GM19397 (cell line): ENCODE data around the gene ETHE1.
A peak's percentile ranks its signal among the peaks of the same experiment; 100 is the strongest.

Experiments
- ATAC-seq: cut with Tn5 transposase; IDR thresholded peaks from one replicate; pipeline ENCODE4 v1.9.1; 2021; ENCODE audit warnings: mild to moderate bottlenecking, moderate library complexity; ENCODE audit not compliant: unreplicated experiment

The ETHE1 gene, protein sequence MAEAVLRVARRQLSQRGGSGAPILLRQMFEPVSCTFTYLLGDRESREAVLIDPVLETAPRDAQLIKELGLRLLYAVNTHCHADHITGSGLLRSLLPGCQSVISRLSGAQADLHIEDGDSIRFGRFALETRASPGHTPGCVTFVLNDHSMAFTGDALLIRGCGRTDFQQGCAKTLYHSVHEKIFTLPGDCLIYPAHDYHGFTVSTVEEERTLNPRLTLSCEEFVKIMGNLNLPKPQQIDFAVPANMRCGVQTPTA

DNA sequence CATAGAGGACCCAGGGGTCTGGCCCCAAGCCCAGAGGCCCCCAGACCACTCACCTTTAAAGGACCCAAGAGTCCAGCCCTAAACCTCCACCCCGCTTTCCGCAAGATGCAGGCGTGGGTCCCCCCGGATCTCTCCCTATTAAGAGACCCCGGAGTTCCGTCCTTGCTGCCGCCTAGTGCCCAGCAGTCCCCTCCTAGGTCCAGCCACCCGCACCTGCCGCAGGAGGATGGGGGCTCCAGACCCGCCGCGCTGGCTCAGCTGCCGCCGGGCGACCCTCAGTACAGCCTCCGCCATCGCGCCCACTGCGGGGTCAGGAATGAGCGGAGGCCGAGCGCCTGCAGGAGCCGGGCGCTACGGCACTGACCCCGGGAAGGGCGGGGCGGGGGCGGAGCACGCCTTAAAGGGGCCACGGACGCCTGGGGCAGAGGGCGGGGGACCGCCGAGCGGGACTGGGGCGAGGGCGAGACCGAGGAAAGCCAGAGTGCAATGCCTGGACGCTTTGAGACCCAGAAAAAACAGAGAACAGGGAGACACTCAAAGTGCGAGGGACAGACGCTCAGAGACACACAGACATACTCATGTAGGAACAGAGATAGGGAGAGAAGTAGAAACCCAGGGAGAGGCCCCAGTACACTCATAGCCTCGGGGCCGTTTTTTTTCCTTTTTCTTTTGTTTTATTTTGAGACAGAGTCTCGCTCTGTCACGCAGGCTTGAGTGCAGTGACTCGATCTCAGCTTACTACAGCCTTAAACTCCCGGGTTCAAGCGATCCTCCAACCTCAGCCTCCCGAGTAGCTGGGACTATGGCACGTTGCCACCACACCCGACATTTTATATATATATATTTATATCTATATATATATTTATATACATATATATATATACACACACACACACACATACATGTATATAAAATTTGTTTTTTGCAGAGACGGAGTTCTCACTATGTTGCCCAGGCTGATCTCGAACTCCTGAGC, at the start of gene ETHE1:
TSS of gene ETHE1 (minus strand) at position 318 of the 976 bp plus-strand sequence. CDS start at position 294, 24 bp downstream.
- peak; percentile 78 for ATAC-seq

DNA sequence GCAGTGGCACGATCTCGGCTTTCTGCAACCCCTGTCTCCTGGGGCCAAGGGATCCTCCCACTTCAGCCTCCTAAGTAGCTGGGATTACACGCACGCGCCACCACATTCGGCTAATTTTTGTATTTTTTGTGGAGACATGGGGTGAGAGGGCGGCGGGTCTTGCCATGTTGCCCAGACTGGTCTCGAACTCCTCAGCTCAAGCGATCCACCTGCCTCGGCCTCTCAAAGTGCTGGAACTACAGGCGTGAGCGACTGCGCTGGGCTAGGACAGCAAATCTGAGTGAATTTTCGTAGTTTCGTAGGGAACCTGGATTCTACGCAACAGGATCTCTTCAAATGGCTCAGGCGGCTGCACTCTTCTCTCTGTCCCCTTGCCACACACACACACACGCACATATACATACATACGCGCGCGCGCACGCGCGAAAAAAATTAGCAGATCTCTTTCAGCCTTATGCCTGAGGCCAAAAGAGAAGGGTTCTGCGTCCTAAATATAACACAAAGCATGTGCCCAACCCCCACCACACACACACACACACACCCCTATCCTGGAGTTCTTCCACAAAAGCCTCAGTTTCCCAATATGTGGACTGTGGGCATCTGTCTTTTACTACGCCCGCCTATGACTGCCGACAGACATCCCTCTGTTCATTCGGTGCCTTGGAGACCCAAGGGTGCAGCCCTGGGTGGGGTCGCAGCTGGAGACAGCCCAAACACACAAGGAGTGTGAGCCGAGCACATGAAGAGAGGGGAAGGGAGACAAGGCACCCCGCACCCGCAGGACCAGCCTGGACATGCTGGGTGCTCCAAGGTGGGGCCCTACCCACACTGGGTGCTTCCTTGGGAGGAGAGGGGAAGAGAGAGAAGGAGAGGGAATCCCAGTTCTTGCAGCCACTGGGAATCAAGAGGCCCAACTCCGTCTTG, 49.2 kb upstream of the ETHE1 start:
- ATAC-seq: no peak

DNA sequence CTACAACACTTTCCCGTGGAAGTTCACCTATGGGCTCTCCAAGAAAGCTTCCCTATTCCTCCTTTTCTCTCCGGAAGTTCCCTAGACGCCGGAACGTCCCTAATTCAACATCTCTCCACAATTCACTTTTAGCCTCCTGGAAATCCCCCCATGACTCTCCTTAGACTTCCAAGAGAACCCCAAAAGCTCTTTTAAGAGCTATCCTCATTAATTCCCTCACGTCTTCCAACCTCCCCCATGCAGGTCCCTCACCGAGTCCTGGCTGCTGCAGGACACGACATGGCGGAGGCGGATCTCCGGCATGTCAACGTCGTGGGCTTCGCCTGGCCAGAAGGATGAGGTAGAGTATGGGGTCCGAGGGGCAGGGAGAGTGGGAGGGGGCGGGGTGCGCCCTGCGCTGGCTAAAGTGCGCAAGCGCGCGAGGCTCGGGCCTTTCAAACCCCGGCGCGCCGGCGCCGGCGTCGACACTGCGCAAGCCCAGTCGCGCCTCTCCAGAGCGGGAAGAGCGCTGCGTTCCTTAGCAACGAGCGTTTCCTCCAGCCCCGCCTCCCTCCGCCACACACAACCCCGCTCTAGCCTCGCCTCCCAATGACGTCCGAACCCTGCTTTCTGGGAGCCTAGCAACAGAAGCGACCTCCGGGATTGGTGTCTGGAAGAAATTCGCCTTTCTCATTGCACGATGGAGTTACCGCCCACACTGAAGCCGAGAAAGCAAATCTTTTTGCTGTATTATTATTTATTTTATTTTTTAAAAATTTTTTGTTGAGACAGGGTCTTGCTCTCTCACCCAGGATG, 48.4 kb upstream of the ETHE1 start, which contains the start of the genes PINLYP and XRCC1:
TSS of gene PINLYP (plus strand) at position 646 of the 795 bp plus-strand sequence. CDS start 1,391 bp downstream, outside the sequence.
TSS of gene XRCC1 (minus strand) at position 372 of the 795 bp plus-strand sequence. CDS start at position 303, 69 bp downstream.
- peak; percentile 96 for ATAC-seq

DNA sequence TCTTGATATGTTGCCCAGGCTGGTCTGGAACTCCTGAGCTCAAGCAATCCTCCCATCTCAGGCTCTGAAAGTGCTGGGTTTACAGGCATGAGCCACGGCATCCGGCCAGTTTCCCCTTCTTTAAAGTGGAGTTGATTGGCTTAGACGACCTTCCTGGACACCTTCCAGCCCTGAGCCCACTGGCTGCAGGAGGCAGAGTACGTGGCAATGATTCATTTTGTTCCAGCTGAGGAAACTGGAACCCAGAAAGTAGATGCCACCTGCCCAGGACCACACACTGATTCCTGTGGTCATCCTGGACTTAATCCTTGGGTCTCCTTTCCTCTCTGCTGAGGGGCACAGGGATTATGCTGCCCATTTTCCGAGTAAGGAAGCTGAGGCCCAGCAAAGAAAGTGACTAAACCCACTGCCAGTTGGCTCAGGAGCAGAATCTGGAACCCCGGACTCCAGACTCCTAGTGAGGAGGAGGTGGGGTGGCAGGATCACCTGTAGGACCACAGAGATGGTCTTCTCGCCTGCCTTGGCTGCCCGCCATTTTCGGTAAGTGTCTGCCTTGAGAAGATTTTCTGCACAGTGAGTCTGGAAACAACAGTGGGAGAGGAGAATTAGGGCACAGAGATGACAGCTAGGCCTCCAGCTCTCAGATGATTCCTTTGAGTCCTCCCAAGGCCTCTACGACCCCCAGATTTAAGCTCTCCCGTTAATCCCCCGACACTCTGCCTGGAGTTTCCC, 47.6 kb upstream of the ETHE1 start:
- ATAC-seq: no peak

DNA sequence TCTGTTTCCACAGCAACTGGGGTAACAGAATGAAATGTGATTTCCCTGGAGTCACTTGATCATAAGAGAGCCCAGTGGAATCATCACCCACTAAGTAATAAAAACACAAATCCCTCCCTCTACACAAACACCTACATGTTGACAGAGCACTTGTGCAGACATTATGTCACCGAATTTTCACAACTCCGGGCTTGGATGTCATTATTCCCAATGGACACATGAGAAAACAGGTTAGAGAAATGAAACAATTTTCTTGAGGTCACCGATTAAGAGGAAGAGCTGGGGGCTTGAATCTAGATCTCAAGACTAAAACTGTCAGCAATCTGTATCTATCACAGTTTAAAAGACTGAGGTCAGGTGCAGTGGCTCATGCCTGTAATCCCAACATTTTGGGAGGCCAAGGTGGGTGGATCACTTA, 45.2 kb upstream of the ETHE1 start:
- ATAC-seq: no peak

DNA sequence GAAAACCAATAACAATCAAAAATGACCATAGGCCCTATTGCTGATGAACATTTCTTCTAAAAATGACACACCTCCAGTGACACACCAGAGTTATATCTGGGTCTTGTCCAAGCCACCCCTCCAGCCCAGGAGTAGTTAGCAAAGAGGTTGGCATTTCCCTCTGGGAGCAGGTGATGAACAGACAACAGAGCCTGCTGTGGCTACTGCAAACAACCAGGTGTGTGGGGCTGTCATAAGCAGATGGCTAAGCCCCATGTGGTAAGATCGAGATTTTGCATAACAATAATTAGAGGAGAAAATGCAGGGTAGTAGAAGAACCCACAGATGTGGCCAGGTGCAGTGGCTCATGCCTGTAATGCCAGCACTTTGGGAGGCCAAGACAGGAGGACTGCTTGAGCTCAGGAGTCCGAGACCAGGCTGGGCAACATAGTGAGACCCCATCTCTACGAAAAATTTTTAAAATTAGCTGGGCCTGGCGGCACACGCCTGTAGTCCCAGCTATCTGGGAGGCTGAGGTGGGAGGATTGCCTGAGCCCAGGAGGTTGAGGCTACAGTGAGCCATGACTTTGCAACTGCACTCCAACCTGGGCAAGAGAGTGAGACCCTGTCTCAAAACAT, 43.3 kb upstream of the ETHE1 start:
- no peak for ATAC-seq

DNA sequence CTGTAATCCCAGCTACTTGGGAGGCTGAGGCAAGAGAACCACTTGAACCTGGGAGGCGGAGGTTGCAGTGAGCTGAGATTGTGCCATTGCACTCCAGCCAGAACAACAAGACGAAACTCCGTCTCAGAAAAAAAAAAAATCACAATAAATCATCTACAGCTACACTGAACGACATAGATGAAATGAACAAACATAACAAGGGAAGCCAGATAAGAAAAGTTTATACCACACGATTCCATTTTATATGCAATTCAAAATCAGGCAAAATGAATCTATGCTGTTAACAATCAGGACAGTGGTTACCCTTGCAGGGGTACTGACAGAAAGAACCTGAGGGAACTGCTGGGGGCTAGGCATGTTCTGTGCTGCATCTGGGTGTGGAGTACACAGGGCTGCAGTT, 42.7 kb upstream of the ETHE1 start:
- ATAC-seq: no peak

DNA sequence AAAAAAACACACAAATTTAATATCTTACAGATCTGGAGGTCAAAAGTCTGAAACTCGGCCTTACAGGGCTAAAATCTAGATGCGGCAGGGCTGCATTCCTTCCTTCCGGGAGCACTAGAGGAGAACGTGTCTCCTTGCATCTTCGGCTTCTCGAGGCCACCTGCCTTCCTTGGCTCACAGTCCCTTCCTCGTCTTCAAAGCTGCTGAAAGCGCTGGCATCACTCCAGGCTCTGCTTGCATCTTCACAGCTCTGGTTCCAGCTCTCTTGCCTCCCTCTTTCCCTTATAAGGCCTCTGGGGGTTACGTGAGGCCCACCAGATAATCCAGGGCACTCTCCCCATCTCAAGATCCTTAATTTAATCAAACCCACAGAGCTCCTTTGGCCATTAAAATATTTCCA, 37.8 kb upstream of the ETHE1 start:
- no peak for ATAC-seq

DNA sequence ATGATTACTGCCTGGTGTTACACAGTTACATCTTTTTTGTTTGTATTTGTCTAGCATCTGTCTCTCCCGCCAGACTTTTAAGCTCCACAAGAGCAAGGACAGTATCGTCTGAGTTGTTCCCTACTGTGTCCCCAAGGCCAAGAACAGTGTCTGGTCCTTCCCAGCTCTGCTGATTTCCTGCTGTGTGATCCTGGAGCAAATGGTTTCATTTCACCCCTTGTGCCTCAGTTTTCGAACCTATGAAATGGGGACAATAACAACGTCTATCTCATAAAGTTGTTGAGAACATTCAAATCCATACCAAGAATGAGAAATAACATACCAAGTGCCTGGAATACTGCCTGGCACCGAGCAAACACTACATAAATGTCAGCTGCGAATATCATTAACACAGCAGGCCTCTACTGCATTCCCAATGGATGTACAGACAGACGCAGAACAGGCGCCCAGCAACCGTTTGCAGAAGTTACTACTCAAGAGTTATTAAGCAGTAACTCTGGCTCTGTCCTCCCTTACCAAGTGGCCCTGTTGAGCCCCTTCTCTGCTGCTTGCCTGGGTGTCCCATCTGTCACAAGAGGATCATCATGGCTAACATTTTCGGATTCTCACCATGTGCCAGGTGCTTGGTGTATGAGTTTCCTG, 36.9 kb upstream of the ETHE1 start:
- no peak for ATAC-seq

DNA sequence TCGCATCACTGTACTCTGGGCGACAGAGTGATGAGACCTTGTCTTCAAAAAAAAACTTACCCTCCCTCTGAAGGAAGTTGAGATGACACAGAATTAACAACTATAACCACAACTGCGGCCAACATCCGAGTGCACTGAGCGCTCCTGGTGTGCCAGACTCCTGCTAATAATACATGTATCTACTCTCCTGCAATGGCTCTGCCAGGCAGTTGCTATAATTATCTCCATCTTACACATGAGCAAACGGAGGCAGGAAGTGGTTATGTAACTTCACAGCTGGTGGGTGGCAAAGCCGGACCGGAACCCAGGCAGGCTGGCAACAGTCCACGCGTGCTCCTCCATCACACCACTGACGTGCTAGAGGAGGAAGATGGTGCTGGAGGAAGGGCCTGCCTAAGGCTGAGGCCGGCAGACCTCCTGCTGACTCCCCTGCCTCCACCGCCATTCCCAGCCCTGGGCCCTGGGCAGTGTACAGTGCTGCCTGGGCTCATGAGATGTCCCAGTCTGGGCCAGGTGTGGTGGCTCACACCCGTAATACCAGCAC, 35.8 kb upstream of the ETHE1 start:
- ATAC-seq: peak; percentile 80

DNA sequence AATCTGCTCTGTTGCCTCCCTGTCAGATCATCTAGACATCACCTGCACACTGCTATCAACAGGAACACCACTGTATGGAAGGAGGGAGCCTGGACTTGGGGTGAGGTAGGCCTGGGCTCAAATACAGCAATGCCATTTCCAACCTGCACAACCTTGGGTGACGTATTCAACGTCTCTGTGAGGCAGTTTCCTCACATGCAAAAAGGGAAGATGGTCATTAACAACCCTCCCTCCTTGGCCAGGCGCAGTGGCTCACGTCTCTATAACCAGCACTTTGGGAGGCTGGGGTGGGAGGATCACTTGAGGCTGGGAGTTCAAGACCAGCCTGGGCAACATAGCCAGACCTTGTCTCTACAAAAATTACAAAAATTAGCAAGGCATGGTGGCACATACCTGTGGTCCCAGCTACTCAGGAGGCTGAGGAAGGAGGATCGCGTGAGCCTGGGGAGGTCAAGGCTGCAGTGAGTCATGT, 35.3 kb upstream of the ETHE1 start:
- no peak for ATAC-seq

DNA sequence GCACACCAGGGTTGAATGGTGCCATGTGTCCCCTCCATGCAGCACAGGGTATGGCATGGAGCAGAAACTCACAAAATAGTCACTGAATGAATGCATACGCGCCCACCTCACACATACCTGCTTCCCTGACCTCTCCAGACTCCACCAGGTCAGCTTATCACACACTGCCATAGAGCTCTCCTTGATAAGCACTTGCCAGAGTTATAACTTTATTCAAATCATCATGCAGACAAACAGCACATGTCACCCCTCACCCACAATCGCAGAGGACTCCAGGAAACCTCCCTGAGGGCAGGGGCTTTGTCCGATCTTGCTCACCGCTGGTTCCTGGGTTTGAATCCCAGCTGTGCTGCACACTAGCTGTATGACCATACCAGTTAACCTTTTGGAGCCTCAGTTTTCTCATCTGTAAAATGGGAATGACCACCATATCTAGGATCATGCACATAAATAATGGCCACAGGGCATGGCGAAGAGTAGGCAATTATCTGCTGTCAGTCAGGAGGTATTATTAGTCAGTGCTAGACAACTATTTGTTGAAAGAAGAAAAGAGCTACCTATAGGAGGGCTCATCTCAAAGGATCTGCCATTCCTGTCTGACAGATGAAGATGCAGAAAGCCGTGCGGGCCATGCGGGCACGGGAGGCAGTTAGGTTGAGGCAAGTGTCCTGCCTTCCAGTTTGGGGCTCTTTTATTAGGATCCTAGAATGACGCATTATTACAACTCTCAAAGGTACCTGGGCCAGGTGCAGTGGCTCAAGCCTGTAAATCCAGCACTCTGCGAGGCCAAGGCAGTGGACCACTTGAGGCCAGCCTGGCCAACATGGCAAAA, 34.4 kb upstream of the ETHE1 start:
- no peak for ATAC-seq

DNA sequence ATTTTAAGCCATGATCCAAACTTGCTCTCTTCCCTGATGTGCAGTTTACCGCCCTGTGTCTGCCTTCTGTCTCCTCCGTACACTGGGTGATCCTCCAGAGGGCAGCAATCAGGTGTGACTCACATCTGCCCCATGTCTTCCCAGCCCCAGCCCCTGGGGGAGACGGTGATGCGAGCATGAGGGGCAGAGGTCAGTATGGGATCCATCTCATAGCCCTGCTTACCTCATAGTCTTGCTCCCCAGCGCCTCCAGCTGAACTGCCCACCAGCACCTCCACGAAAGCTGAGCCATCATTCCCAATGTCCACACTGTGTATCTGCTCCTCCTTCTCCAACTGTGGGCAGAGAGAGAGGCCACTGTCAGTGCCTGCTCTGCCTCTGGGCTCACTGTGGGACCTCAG, 33.7 kb upstream of the ETHE1 start:
- ATAC-seq: no peak

DNA sequence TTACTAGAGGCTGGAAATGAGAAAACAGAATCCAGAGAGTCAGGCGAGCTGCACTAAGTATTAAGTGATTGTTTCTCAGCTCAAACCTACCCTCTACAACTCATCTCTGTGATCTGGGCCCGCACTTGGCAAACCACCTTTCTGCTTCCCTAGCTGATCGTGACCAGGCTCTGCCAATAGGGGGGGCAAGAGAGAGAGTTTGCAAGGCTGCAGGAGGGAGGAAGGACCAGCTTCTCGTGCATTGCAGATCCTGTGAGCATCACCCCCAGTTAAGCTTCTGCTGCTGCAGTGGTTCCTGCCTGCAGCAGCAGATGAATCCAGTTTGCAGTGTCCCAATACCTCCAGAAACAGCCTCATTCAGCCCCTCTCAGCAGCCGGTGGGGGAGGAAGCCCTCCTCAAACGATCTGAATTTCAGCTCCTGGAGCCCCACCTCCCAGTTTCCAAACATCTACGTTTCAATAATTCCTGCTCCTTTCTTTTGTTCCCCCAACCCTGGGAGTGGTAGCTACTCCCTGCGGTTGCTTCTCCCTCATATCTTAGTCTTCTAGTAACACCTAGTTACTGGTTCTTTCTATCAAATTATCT, 28.3 kb upstream of the ETHE1 start:
- ATAC-seq: no peak

DNA sequence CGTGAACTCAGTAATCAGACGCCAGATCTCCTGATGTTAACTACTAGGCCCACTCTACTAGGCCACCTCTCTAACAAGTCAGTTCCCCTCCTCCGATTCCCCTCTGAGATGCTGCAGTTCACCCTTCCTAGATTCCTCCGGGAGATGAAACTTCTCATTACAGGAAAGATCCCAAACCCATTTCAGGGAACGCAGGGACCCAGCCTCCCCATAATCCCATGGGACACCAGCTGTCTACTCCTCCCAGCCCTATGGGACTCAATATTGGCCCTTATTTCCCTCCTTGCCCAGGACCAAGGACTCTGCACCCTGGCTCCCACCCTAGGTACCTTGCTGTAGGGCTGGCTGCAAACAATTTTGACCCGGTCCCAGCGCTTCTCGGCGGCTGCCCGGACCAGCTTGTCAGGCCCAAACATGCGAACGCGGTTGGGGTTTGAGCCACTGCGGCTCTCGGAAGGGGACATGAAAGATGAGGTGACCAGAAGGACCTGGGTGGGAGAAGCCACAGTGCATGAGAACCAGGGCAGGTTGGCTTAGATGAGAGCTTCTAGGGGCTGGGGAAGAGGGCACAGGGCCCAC, 27.4 kb upstream of the ETHE1 start:
- ATAC-seq: no peak

DNA sequence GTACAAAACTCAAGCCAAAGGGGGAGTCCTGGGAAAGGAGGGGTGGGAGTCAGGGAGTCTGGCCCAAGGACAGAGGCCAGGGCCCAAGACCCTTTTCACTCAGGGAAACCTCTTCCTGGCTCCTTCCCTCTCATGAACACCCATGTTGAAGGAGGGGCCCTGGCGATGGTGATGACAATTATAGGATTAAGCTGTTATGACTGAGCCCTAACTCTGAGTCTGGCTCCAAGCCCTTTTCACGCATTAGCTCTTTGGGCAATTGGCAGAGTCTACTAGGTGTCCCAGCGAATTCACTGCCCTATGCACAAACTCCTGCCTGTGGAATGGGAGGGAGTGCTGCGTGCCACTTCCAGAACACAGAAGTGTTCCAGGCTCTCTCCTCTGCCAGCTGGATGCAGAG, 26.7 kb upstream of the ETHE1 start:
- ATAC-seq: no peak
